Right lobe of liver (tissue), 6 donors: ENCODE data around the gene MRRF. TPM values are rescaled to one million over a fixed set of nuclear protein-coding genes. Genes with fewer than 3 reads are reported as not detected.

Experiments
- ATAC-seq, 4 donors: fragments of 200-7000 bp; cut with Tn5 transposase; one replicate each; pipeline ENCODE4 v1.9.1; 2020; ENCODE audit warnings: mild to moderate bottlenecking in 4 of 4, moderate library complexity in 4 of 4
- DNase-seq, 3 donors: peaks; one replicate each; pipeline ENCODE4 v3.0.0-alpha.2; 2020
- H3K27ac ChIP-seq, 3 donors: fragments of 200-600 bp; one replicate each; pipeline ENCODE4 v1.8.0; 2022
- H3K27me3 ChIP-seq, 2 donors: fragments of 200-600 bp; one replicate each; pipeline ENCODE4 v1.8.0; 2022
- H3K36me3 ChIP-seq, 4 donors: fragments of 200-600 bp; sonication (generic) in 1 of 4; one replicate each; pipeline versions ENCODE4 v1.5.1 to v1.8.0; 2017 to 2022; ENCODE audit warnings: control low read depth in 1 of 4
- H3K4me1 ChIP-seq, 4 donors: fragments of 200-600 bp; sonication (generic) in 1 of 4; one replicate each; pipeline versions ENCODE4 v1.5.1 to v1.8.0; 2017 to 2022; ENCODE audit warnings: control low read depth in 1 of 4
- H3K4me3 ChIP-seq, 3 donors: fragments of 200-600 bp; one replicate each; pipeline ENCODE4 v1.8.0; 2022
- H3K9me3 ChIP-seq, 4 donors: fragments of 200-600 bp; sonication (generic) in 1 of 4; one replicate each; pipeline versions ENCODE4 v1.5.1 to v1.8.0; 2017 to 2022; ENCODE audit warnings: control low read depth in 1 of 4
- POLR2A ChIP-seq: fragments of 450-650 bp; IDR thresholded peaks from one replicate; pipeline ENCODE4 v1.6.1; 2017; ENCODE audit warnings: antibody characterized with exemption, mild to moderate bottlenecking
- WGBS: methylation state at CpG from one replicate; pipeline ENCODE4 v1.1.6; 2018; ENCODE audit warnings: low coverage, low lambda C conversion rate; ENCODE audit not compliant: insufficient coverage; ENCODE audit errors: missing lambda C conversion rate; 5-methylcytosine and 5-hydroxymethylcytosine counted together
- intact Hi-C, 2 donors: fragments of 100-400 bp; cut with DNase I; formaldehyde crosslinking; loops; one replicate each; pipeline versions ENCODE4 v1.11.2 to v1.14.1; 2022
- small RNA-seq, 2 experiments: library from RNA; depleted of rRNA; stranded (forward); fragments of <200 nt; gene quantifications; one replicate each; pipeline ENCODE3, GENCODE V24; 2016
- total RNA-seq, 6 experiments: library from RNA; depleted of rRNA in 2 of 6; stranded (reverse); fragments of >200 nt in 2 of 6; fragmentation: NEBNext Ultra II Directional in 3 of 6; extraction: Animal tissue kit (Norgen Biotek cat#: 25700) in 3 of 6; gene quantifications; one replicate each; pipeline versions ENCODE4 v1.1.0 to v1.2.4, GENCODE V29; 2016 to 2023
- TF ChIP-seq, protein P1 (sequence below), 4 donors: fragments of 200-600 bp in 3 of 4; fragments of 450-650 bp in 1 of 4; IDR thresholded peaks; one replicate each; pipeline versions ENCODE4 v1.5.1 to v1.8.0; 2016 to 2022; ENCODE audit warnings: antibody characterized with exemption in 4 of 4, mild to moderate bottlenecking in 2 of 4
- donor health status: DM: no; HTN: yes; CAD: no.
- donor health status: DM: no; HTN: no; CAD: no.
- donor health status: DM: no; HTN: no; CAD: no.
- donor health status: DM: no; HTN: yes; CAD: no.
- donor health status: DM: no; HTN: yes; CAD: no.

MRRF gene
- total RNA-seq, 6 experiments from 2014 or later, result 17.4 to 34.0 (median 22.6) TPM

DNA sequence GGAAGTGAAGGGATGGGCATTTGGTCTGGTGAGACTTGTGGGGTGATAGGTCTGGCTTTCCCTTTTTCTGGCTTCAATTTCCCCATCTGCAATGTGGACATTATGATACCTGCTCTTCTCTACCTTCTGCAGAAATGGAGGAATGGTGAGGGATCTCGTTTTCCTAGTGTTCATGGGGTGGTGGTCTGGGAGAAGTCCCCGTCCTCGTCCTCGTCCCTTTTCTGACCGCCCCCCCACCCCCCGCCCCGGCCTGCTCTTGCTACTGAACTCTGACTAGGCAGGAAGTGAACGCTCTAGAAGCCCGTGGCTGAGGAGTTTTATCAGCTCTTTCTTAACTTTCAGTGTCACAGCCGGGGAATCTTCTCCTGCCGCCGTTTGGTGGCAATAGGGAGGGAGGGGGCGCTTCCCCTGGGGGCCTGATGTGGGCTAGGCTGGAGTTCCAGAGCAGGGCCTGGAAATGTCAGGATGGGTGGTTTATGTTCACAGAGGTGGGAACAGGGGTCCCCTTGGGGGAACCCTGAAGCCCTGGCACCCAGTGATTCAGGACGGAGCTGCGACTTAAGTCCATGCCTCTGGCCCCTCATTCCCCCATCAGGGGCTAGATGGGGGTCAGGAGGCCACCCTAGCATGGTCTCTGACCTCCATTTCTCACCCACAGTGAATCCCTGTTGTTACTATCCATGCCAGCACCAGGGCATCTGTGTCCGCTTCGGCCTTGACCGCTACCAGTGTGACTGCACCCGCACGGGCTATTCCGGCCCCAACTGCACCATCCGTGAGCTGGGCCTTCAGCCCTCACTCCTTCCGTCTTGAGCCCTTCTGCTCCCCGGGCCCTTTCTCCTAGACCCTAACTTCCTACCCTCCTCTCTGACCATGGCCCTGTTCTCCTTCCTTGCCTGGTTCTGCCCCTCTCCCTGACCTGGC is 112.8 kb downstream of the MRRF start:
- no peak for TF ChIP-seq POLR2A
- TF ChIP-seq, protein P1, sequence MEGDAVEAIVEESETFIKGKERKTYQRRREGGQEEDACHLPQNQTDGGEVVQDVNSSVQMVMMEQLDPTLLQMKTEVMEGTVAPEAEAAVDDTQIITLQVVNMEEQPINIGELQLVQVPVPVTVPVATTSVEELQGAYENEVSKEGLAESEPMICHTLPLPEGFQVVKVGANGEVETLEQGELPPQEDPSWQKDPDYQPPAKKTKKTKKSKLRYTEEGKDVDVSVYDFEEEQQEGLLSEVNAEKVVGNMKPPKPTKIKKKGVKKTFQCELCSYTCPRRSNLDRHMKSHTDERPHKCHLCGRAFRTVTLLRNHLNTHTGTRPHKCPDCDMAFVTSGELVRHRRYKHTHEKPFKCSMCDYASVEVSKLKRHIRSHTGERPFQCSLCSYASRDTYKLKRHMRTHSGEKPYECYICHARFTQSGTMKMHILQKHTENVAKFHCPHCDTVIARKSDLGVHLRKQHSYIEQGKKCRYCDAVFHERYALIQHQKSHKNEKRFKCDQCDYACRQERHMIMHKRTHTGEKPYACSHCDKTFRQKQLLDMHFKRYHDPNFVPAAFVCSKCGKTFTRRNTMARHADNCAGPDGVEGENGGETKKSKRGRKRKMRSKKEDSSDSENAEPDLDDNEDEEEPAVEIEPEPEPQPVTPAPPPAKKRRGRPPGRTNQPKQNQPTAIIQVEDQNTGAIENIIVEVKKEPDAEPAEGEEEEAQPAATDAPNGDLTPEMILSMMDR (IDR thresholded peaks at IDR 0.05), result no peak
- peak in 1 of 3 donors; percentile 40 for DNase-seq
- Histone ChIP-seq H3K4me1 (peaks cover 0 to 15% (median 0%) of the 10 kb centered on the region in 4 donors), H3K36me3 (no peaks in the 10 kb centered on the region), H3K9me3 (no peaks in the 10 kb centered on the region), H3K27me3 (no peaks in the 10 kb centered on the region), H3K27ac (no peak overlapping the region), H3K4me3 (no peak overlapping the region)
- WGBS, result 62% methylated on average over 17 of the region's 24 CpGs
- intact Hi-C loops, result no loop called here
- ATAC-seq, result peak in 2 of 4 donors; percentile 9 to 12

DNA sequence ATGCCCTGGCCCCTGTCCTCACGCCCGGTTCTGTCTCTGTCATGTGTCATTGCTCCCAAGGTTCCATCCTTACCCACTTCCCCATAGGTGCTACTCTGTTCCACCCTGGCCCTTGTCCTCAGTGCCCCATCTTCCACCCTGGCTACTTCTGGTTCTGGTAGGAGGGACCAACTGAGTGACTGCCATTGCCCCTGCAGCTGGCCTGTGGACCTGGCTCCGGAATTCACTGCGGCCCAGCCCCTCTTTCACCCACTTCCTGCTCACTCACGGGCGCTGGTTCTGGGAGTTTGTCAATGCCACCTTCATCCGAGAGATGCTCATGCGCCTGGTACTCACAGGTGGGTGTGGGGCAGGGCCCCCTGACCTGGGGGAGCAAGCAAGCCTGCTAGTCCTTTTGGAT is 113.6 kb downstream of the MRRF start:
- peak in 1 of 3 donors; percentile 31 for DNase-seq
- Histone ChIP-seq H3K36me3 (no peaks in the 10 kb centered on the region), H3K4me3 (no peak overlapping the region), H3K4me1 (peaks cover 0 to 15% (median 0%) of the 10 kb centered on the region in 4 donors), H3K9me3 (no peaks in the 10 kb centered on the region), H3K27me3 (no peaks in the 10 kb centered on the region), H3K27ac (no peak overlapping the region)
- 76% methylated on average over 8 of the region's 8 CpGs for WGBS
- no peak for ATAC-seq
- TF ChIP-seq POLR2A, result no peak
- TF ChIP-seq, protein P1 (IDR thresholded peaks at IDR 0.05), result no peak
- intact Hi-C loops, result no loop called here

DNA sequence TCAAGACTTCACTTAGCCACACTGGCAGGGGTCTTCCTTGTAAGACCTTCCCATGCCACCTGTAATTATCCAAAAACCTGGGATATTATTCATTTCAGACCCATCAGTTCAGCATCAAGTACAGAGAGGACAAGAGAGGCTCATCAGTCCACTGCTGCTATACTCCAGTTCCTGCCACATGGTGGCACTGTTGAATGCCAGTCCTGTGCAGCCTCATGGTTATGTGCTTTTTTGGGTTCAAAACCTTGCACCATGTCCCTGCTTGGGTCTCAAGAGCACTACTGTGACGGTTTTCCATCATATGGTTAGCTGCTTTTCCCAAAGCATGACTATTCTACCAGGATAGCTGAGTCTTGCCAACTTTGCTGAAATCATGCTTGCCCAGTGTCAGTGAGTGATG is 114.7 kb downstream of the MRRF start:
- no peak overlapping the region for H3K4me3 ChIP-seq
- peaks cover 0 to 15% (median 0%) of the 10 kb centered on the region in 4 donors for H3K4me1 ChIP-seq
- ATAC-seq (no peak), DNase-seq (peak in 1 of 3 donors; percentile 17)
- TF ChIP-seq, protein P1 (IDR thresholded peaks at IDR 0.05), result peak in 1 of 4 donors; percentile 25
- TF ChIP-seq POLR2A, result no peak
- H3K27me3 ChIP-seq, result no peaks in the 10 kb centered on the region
- intact Hi-C loops, result no loop called here
- WGBS, result no CpG with 5 or more reads among the region's 1 CpG
- H3K9me3 ChIP-seq, result no peaks in the 10 kb centered on the region
- H3K27ac ChIP-seq, result no peak overlapping the region
- no peaks in the 10 kb centered on the region for H3K36me3 ChIP-seq

DNA sequence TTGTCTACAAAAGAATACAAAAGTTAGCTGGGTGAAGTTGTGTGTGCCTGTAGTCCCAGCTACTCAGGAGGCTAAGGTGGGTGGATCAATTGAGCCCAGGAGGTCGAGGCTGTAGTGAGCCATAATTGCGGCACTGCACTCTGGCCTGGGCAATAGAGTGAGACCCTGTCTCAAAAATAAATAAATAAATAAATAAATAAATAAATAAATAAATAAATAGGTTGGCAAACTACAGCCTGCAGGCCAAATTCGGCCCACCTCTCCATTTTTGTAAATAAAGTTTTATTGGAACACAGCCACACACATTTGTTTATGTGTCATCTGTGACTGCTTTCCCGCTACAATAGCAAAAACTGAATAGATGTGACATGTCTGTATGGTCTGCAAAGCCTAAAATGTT is 115.6 kb downstream of the MRRF start:
- ATAC-seq (no peak), DNase-seq (no peak)
- intact Hi-C loops, result no loop called here
- Histone ChIP-seq H3K36me3 (no peaks in the 10 kb centered on the region), H3K27ac (no peak overlapping the region), H3K9me3 (no peaks in the 10 kb centered on the region), H3K4me3 (no peak overlapping the region), H3K27me3 (no peaks in the 10 kb centered on the region), H3K4me1 (peaks cover 0 to 13% (median 0%) of the 10 kb centered on the region in 4 donors)
- TF ChIP-seq, protein P1 (IDR thresholded peaks at IDR 0.05), result no peak
- no peak for TF ChIP-seq POLR2A
- WGBS, result 87% methylated on average over 4 of the region's 4 CpGs

Small RNA genes lying within 50 kb of the gene (small RNA-seq; reads per million reads assigned to genes)
- gene AL162424.1, result 0 reads per million in 2 experiments

Other genes starting within 250 kb of the MRRF start
- 1 to 10 TPM; 3.2 to 5.2 (median 4.1) TPM for gene TTLL11, start 171.6 kb upstream of the MRRF start, total RNA-seq
- gene NDUFA8, start 105.1 kb upstream of the MRRF start, total RNA-seq, result 10 to 100 TPM; 27.3 to 43.9 (median 29.0) TPM
- not detected for gene MORN5, start 105.0 kb upstream of the MRRF start, total RNA-seq
- gene LHX6, start 35.9 kb upstream of the MRRF start, total RNA-seq, result under 1 TPM; 0.20 to 0.51 (median 0.32) TPM
- 1 to 10 TPM; 3.4 to 9.3 (median 8.7) TPM for gene RBM18, start within 50 bp of the MRRF start, total RNA-seq
- 1 to 10 TPM; 1.7 to 3.6 (median 2.4) TPM for gene PTGS1, start 106.1 kb downstream of the MRRF start, total RNA-seq
- not detected for gene OR1J1, start 213.0 kb downstream of the MRRF start, total RNA-seq
- gene OR1J2, start 245.9 kb downstream of the MRRF start, total RNA-seq, result not detected